Neural cell (in vitro differentiated cells): ENCODE measurements around the gene MYOF. TPM values are rescaled to one million over a fixed set of nuclear protein-coding genes. Genes with fewer than 3 reads are reported as not detected.

Source experiments
- H2AFZ ChIP-seq: fragments of 200-600, 300-800 bp; sonication (generic), shearing (Covaris generic); 2 replicates; pipeline ENCODE4 v1.6.0; 2014; ENCODE audit warnings: low read depth, mild to moderate bottlenecking, antibody characterized with exemption, low read length, moderate library complexity
- H3F3A ChIP-seq: fragments of 200-600 bp; shearing (Covaris generic); 2 replicates; pipeline ENCODE4 v1.6.1; 2016; ENCODE audit warnings: mild to moderate bottlenecking, moderate library complexity, mixed read lengths, antibody characterized with exemption, low read length; ENCODE audit not compliant: insufficient read depth, poor library complexity, severe bottlenecking
- H3K27ac ChIP-seq: fragments of 200-600, 300-800 bp; sonication (generic), shearing (Covaris generic); 2 replicates; pipeline ENCODE4 v1.5.1; 2014; ENCODE audit warnings: mild to moderate bottlenecking, low read length, moderate library complexity
- H3K27me3 ChIP-seq: fragments of 300-800, 200-600 bp; sonication (generic), shearing (Covaris generic); 2 replicates; pipeline ENCODE4 v1.6.0; 2014; ENCODE audit warnings: mild to moderate bottlenecking, low read depth, low read length, moderate library complexity; ENCODE audit not compliant: insufficient read depth
- H3K36me3 ChIP-seq: fragments of 300-800, 200-600 bp; sonication (generic), shearing (Covaris generic); 2 replicates; pipeline ENCODE4 v1.5.1; 2014; ENCODE audit warnings: mild to moderate bottlenecking, antibody characterized with exemption, low read length, moderate library complexity; ENCODE audit not compliant: insufficient read depth
- H3K4me2 ChIP-seq: fragments of 300-800, 200-600 bp; sonication (generic), shearing (Covaris generic); 2 replicates; pipeline ENCODE4 v1.6.0; 2014; ENCODE audit warnings: mild to moderate bottlenecking, low read length
- H3K4me3 ChIP-seq: fragments of 300-800, 200-600 bp; sonication (generic), shearing (Covaris generic); 2 replicates; pipeline ENCODE4 v1.5.1; 2014; ENCODE audit warnings: mild to moderate bottlenecking, low read length, moderate library complexity
- H3K79me2 ChIP-seq: fragments of 200-600 bp; shearing (Covaris generic); replicated peaks from 2 replicates; pipeline ENCODE4 v1.6.0; 2014; ENCODE audit warnings: mild to moderate bottlenecking, low read length, moderate library complexity; ENCODE audit not compliant: insufficient read depth
- H3K9ac ChIP-seq: fragments of 300-800, 200-600 bp; sonication (generic), shearing (Covaris generic); 2 replicates; pipeline ENCODE4 v1.6.1; 2016; ENCODE audit warnings: mild to moderate bottlenecking, low read length, mixed read lengths
- H3K9me2 ChIP-seq: fragments of 200-600 bp; shearing (Covaris generic); 2 replicates; pipeline ENCODE4 v1.6.1; 2016; ENCODE audit warnings: mild to moderate bottlenecking, low read length, mixed read lengths; ENCODE audit not compliant: insufficient read depth
- H3K9me3 ChIP-seq: fragments of 200-600, 300-800 bp; sonication (generic), shearing (Covaris generic); 2 replicates; pipeline ENCODE4 v1.6.1; 2016; ENCODE audit warnings: mild to moderate bottlenecking, mixed run types, low read length, moderate library complexity, mixed read lengths
- H4K20me1 ChIP-seq: fragments of 200-600 bp; shearing (Covaris generic); 2 replicates; pipeline ENCODE4 v1.6.1; 2016; ENCODE audit warnings: mild to moderate bottlenecking, mixed run types; ENCODE audit not compliant: insufficient read depth
- EP300 ChIP-seq: fragments of 450-650 bp; conservative IDR thresholded peaks from 2 replicates; pipeline ENCODE4 v1.6.1; 2014; ENCODE audit warnings: antibody characterized with exemption, mild to moderate bottlenecking, moderate library complexity; ENCODE audit not compliant: poor library complexity, severe bottlenecking
- EZH2 ChIP-seq: fragments of 200-600, 300-800 bp; shearing (Covaris generic), sonication (generic); IDR thresholded peaks from 2 replicates; pipeline ENCODE4 v1.6.1; 2014; ENCODE audit warnings: antibody characterized with exemption, low read length, borderline replicate concordance, mild to moderate bottlenecking; ENCODE audit not compliant: insufficient read depth, poor library complexity, severe bottlenecking
- MXI1 ChIP-seq: fragments of 450-650 bp; conservative IDR thresholded peaks from 2 replicates; pipeline ENCODE4 v1.6.1; 2014; ENCODE audit warnings: antibody characterized with exemption, mild to moderate bottlenecking; ENCODE audit not compliant: poor library complexity, severe bottlenecking
- POLR2AphosphoS5 ChIP-seq: IDR thresholded peaks from 2 replicates; pipeline ENCODE4 v1.6.1; 2012
- RAD21 ChIP-seq: fragments of 450-650 bp; conservative IDR thresholded peaks from 2 replicates; pipeline ENCODE4 v1.6.1; 2014; ENCODE audit warnings: antibody characterized with exemption, mild to moderate bottlenecking, moderate library complexity
- SMC3 ChIP-seq: fragments of 450-650 bp; conservative IDR thresholded peaks from 2 replicates; pipeline ENCODE4 v1.6.1; 2014; ENCODE audit warnings: antibody characterized with exemption, mild to moderate bottlenecking, moderate library complexity; ENCODE audit not compliant: poor library complexity
- TAF1 ChIP-seq: IDR thresholded peaks from 2 replicates; pipeline ENCODE4 v1.6.1; 2012; ENCODE audit warnings: low read depth
- polyA plus RNA-seq: library from polyadenylated mRNA; depleted of rRNA; stranded (reverse); fragments of >200 nt; gene quantifications from 2 replicates; pipeline ENCODE4 v1.2.3, GENCODE V29; 2014
- TF ChIP-seq, protein P1 (sequence below): fragments of 450-650 bp; IDR thresholded peaks from 2 replicates; pipeline ENCODE4 v1.5.1; 2014; ENCODE audit warnings: antibody characterized with exemption, mild to moderate bottlenecking, moderate library complexity; ENCODE audit not compliant: poor library complexity, severe bottlenecking
- TF ChIP-seq, protein P2 (sequence below): IDR thresholded peaks from 2 replicates; pipeline ENCODE4 v1.6.1; 2012; ENCODE audit warnings: borderline replicate concordance

Gene MYOF
- polyA plus RNA-seq, 1 donor from 2014 or later: 0.47 TPM

DNA sequence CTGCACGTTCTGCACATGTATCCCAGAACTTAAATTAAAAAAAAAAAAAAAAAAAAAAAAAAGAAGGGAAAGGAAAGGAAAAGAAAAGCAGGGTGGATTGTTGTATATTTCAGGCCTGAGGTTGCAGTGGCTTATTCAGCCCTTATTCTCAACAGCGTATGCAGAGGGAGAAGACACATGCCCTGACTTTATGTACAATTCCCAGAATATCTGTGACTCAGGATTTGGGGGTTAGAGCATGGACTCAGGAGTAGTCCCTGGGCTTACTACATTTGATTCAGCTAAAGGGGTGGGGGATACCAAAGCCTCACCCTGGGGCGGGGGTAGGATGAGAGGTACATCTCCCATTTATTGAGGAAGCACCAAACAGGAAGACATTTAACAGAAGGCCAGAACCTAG, 137.4 kb downstream of the MYOF start:
- Histone ChIP-seq H4K20me1 (no peaks in the 10 kb centered on the region), H3K9me2 (no peaks in the 10 kb centered on the region)
- no peak for TF ChIP-seq SMC3
- no peak for TF ChIP-seq EZH2
- no peak for TF ChIP-seq POLR2AphosphoS5
- no peak for TF ChIP-seq EP300
- TF ChIP-seq, protein P1, sequence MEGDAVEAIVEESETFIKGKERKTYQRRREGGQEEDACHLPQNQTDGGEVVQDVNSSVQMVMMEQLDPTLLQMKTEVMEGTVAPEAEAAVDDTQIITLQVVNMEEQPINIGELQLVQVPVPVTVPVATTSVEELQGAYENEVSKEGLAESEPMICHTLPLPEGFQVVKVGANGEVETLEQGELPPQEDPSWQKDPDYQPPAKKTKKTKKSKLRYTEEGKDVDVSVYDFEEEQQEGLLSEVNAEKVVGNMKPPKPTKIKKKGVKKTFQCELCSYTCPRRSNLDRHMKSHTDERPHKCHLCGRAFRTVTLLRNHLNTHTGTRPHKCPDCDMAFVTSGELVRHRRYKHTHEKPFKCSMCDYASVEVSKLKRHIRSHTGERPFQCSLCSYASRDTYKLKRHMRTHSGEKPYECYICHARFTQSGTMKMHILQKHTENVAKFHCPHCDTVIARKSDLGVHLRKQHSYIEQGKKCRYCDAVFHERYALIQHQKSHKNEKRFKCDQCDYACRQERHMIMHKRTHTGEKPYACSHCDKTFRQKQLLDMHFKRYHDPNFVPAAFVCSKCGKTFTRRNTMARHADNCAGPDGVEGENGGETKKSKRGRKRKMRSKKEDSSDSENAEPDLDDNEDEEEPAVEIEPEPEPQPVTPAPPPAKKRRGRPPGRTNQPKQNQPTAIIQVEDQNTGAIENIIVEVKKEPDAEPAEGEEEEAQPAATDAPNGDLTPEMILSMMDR: no peak
- TF ChIP-seq MXI1: no peak
- TF ChIP-seq, protein P2, sequence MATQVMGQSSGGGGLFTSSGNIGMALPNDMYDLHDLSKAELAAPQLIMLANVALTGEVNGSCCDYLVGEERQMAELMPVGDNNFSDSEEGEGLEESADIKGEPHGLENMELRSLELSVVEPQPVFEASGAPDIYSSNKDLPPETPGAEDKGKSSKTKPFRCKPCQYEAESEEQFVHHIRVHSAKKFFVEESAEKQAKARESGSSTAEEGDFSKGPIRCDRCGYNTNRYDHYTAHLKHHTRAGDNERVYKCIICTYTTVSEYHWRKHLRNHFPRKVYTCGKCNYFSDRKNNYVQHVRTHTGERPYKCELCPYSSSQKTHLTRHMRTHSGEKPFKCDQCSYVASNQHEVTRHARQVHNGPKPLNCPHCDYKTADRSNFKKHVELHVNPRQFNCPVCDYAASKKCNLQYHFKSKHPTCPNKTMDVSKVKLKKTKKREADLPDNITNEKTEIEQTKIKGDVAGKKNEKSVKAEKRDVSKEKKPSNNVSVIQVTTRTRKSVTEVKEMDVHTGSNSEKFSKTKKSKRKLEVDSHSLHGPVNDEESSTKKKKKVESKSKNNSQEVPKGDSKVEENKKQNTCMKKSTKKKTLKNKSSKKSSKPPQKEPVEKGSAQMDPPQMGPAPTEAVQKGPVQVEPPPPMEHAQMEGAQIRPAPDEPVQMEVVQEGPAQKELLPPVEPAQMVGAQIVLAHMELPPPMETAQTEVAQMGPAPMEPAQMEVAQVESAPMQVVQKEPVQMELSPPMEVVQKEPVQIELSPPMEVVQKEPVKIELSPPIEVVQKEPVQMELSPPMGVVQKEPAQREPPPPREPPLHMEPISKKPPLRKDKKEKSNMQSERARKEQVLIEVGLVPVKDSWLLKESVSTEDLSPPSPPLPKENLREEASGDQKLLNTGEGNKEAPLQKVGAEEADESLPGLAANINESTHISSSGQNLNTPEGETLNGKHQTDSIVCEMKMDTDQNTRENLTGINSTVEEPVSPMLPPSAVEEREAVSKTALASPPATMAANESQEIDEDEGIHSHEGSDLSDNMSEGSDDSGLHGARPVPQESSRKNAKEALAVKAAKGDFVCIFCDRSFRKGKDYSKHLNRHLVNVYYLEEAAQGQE: no peak
- no peak for TF ChIP-seq RAD21
- TF ChIP-seq TAF1: no peak

DNA sequence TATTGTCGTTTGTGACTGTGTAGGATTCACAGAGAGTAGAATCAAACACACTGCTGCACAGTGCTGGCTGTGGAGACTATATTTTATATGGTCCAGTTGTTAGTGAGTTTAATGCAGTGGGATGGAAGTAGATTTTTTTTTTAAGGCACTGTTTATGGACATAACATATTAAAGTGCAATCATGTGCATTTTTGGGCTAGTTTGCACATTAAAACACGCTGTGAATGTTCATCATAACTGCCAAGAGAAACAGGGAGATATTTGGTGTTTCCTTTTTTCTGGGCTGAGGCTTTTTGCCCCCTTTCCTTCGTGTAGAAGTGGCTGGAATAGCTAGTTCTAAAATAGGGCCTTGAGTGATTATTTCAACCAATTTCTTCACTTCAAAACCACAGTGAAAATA, 139.2 kb downstream of the MYOF start:
- Histone ChIP-seq H3K9me3 (no peaks in the 10 kb centered on the region), H3K27ac (no peak overlapping the region), H3F3A (no peaks in the 10 kb centered on the region), H3K4me2 (no peak overlapping the region), H3K4me3 (no peak overlapping the region), H3K9me2 (no peaks in the 10 kb centered on the region), H4K20me1 (no peaks in the 10 kb centered on the region), H3K27me3 (no peaks in the 10 kb centered on the region), H3K79me2 (no peaks in the 10 kb centered on the region), H2AFZ (no peak overlapping the region), H3K9ac (no peak overlapping the region), H3K36me3 (no peaks in the 10 kb centered on the region)
- TF ChIP-seq EP300: no peak
- TF ChIP-seq, protein P1: no peak
- TF ChIP-seq EZH2: no peak
- TF ChIP-seq POLR2AphosphoS5: no peak
- no peak for TF ChIP-seq RAD21
- TF ChIP-seq SMC3: no peak
- no peak for TF ChIP-seq TAF1
- TF ChIP-seq, protein P2: no peak

More for the DNA sequence above, 137.4 kb downstream of the MYOF start:
- no peak overlapping the region for H2AFZ ChIP-seq
- H3K9me3 ChIP-seq: no peaks in the 10 kb centered on the region
- H3K27ac ChIP-seq: no peak overlapping the region
- H3K4me3 ChIP-seq: no peak overlapping the region
- H3K36me3 ChIP-seq: no peaks in the 10 kb centered on the region
- no peaks in the 10 kb centered on the region for H3K79me2 ChIP-seq
- no peak overlapping the region for H3K9ac ChIP-seq
- H3K4me2 ChIP-seq: no peak overlapping the region
- H3F3A ChIP-seq: no peaks in the 10 kb centered on the region
- H3K27me3 ChIP-seq: no peaks in the 10 kb centered on the region
